Aorta (tissue), 5 donors: Measurements from ENCODE around the gene LARGE1. TPM values are rescaled to one million over a fixed set of nuclear protein-coding genes. Genes with fewer than 3 reads are reported as not detected.

Experiments
- ATAC-seq: fragments of 200-7000 bp; cut with Tn5 transposase; one replicate; pipeline ENCODE4 v1.9.1; 2022; ENCODE audit warnings: moderate library complexity; ENCODE audit not compliant: low FRiP score
- DNase-seq, 2 donors: peaks; one replicate each; pipeline ENCODE4 v3.0.0-alpha.2; 2020
- H3K27ac ChIP-seq, 2 donors: one replicate each; pipeline ENCODE4 v1.5.1; 2013; ENCODE audit warnings: low read length in 2 of 2, mild to moderate bottlenecking in 2 of 2, moderate library complexity in 2 of 2, control low read depth in 1 of 2, inconsistent platforms in 1 of 2, low read depth in 1 of 2
- H3K27me3 ChIP-seq, 2 donors: one replicate each; pipeline ENCODE4 v1.6.1; 2013; ENCODE audit warnings: control low read depth in 1 of 2, low read length in 1 of 2, mild to moderate bottlenecking in 1 of 2, moderate library complexity in 1 of 2; ENCODE audit not compliant: insufficient read depth in 2 of 2, control insufficient read depth in 1 of 2
- H3K36me3 ChIP-seq, 2 donors: one replicate each; pipeline ENCODE4 v1.6.1; 2013; ENCODE audit warnings: control low read depth in 1 of 2, low read length in 1 of 2, mild to moderate bottlenecking in 1 of 2; ENCODE audit not compliant: insufficient read depth in 2 of 2, control insufficient read depth in 1 of 2
- H3K4me1 ChIP-seq, 2 donors: one replicate each; pipeline ENCODE4 v1.6.1; 2013; ENCODE audit warnings: low read length in 2 of 2, control low read depth in 1 of 2, mild to moderate bottlenecking in 1 of 2, moderate library complexity in 1 of 2; ENCODE audit not compliant: insufficient read depth in 2 of 2, control insufficient read depth in 1 of 2
- H3K4me3 ChIP-seq, 2 donors: one replicate each; pipeline ENCODE4 v1.5.1; 2013; ENCODE audit warnings: low read length in 2 of 2, control low read depth in 1 of 2, mild to moderate bottlenecking in 1 of 2
- H3K9me3 ChIP-seq: one replicate; pipeline ENCODE4 v1.6.1; 2013; ENCODE audit warnings: mild to moderate bottlenecking, low read length; ENCODE audit not compliant: control insufficient read depth
- WGBS, 2 donors: extraction: QIAGEN DNeasy Blood & Tissue Kit; methylation state at CpG; one replicate each; pipeline ENCODE4 v1.1.7; 2013; 5-methylcytosine and 5-hydroxymethylcytosine counted together
- intact Hi-C, 2 donors: fragments of 100-400 bp; cut with DNase I; formaldehyde crosslinking; loops; one replicate each; pipeline versions ENCODE4 v1.14.2 to v1.15.0; 2022
- polyA plus RNA-seq, 2 donors: library from polyadenylated mRNA; stranded (reverse); fragments of 200-250 nt; gene quantifications; one replicate each; pipeline ENCODE4 v1.2.3, GENCODE V29; 2013
- total RNA-seq, 2 donors: library from RNA; stranded (reverse); fragmentation: NEBNext Ultra II Directional; extraction: Animal tissue kit (Norgen Biotek cat#: 25700); gene quantifications; one replicate each; pipeline ENCODE4 v1.2.1, GENCODE V29; 2021
- donor health status: healthy with polysubstance abuse.
- donor health status: Bipolar disorder and iron deficiency.
- donor health status: DM: no; HTN: no; CAD: no.
- donor health status: DM: no; HTN: no; CAD: no.
- donor health status: DM: yes; HTN: yes; CAD: no.

LARGE1 gene
- total and polyA plus RNA-seq, 4 donors: 2.6 to 52.5 (median 24.0) TPM

DNA sequence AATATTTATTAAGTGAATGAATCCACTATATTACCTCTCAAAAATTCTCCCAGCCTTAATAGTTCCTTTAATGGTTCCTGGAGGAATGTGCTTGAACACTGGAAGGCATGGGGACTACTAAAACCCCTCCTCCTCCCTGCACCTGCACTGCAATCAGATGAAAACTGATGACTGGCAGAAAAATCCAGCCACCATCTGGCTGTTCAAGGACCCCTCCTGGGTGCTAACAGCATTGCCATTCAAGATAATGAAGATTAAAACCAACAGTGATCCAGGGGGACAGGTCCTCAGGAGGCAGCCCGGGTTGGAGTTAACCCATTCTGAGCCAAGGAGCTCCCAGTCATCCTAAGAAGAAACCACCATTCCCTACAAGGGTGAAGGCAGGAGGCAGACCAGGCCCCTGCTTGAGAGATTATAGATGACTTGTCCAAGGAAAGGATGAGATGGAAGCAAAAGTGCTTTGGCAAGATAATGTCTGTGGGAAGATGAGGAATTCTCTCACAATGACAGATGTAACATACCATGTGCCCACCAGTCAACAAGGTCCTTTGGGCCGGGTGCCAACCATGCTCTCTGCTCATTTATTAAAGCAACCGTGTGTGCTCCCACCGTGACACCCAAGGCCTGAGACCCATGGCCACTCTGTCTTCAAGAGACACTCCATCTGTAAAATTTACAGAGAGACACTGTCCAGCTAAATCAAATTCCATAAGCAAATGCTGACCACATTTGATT is 90.6 kb downstream of the LARGE1 start:
- Histone ChIP-seq H3K27me3 (no peaks in the 10 kb centered on the region), H3K4me1 (no peaks in the 10 kb centered on the region)

DNA sequence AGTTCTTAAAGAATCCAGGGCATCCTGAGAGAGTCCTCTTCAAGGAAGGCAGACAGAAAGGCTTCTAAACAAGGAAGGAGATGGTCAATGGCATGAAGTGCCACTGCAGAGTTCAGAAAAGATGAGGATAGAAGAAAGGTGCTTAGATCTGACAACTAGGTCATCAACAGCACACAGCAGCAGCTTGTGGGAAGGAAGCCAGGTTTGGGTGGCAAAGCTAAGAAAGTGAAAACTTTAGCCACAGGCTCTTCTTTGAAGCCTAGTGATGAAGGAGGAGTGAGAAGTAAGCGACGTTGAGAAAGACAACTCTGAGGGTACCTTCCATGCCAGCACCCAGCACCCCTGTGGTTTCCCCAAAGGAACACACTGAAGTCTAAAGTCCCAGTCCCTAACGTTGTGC is 92.0 kb downstream of the LARGE1 start:
- intact Hi-C loops: no loop called here
- Histone ChIP-seq H3K27ac (no peak overlapping the region), H3K9me3 (no peaks in the 10 kb centered on the region), H3K27me3 (no peaks in the 10 kb centered on the region), H3K36me3 (no peaks in the 10 kb centered on the region), H3K4me1 (no peaks in the 10 kb centered on the region), H3K4me3 (no peak overlapping the region)
- 87 to 89% methylated on average over 3 of the region's 3 CpGs for WGBS, 2 donors
- ATAC-seq (no peak), DNase-seq (no peak)

More for the DNA sequence above, 90.6 kb downstream of the LARGE1 start:
- WGBS, 2 donors: 48 to 60% methylated on average over 4 of the region's 4 CpGs
- Histone ChIP-seq H3K9me3 (no peaks in the 10 kb centered on the region), H3K4me3 (no peak overlapping the region), H3K36me3 (no peaks in the 10 kb centered on the region), H3K27ac (no peak overlapping the region)
- no peak for ATAC-seq
- no peak for DNase-seq
- intact Hi-C loops: no loop called here

DNA sequence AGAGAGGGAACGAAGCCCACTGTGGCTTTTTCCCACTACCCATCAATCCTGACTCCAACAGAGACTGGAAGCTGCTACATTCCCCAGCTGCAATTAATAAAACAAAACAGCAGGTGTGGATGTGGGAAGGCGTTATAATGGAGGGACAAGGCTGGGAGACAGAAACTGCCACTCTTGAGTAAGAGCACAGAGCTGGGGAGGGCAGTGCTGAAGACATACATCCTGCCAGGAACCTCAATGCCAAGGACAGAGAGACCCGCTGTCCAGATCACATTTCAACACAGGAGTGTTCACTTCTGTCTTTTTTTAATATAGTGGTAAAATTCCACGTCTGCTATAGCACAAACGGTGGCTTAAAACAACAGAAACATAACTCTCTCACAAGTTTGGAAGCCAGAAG is 94.5 kb downstream of the LARGE1 start:
- H3K36me3 ChIP-seq: no peaks in the 10 kb centered on the region
- H3K27me3 ChIP-seq: no peaks in the 10 kb centered on the region
- H3K9me3 ChIP-seq: no peaks in the 10 kb centered on the region
- no peaks in the 10 kb centered on the region for H3K4me1 ChIP-seq
- intact Hi-C loops: no loop called here
- no peak for ATAC-seq
- H3K4me3 ChIP-seq: no peak overlapping the region
- 82 to 87% methylated on average over 5 of the region's 5 CpGs for WGBS, 2 donors
- no peak overlapping the region for H3K27ac ChIP-seq
- no peak for DNase-seq

DNA sequence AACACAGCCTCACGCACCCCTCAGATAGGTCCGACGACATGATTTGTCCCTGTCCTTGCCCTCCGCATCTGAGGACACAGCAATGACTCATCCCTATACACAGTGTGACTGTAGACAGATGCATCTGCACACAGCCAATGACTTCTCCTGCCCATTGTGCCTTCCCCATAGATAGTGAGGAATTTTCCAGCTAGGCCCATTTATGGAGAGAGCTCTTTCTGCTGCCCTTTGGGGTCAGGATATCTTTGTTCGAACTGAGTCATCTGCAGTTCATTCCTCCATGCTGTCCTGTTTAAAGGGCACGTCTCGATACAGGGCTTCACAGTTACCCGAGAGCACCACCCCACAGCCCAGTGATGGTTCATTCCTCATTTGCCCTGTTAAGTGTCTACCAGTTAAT is 96.7 kb downstream of the LARGE1 start:
- H3K36me3 ChIP-seq: no peaks in the 10 kb centered on the region
- 92 to 94% methylated on average over 8 of the region's 8 CpGs for WGBS, 2 donors
- no peaks in the 10 kb centered on the region for H3K9me3 ChIP-seq
- DNase-seq: no peak
- H3K4me3 ChIP-seq: no peak overlapping the region
- intact Hi-C loops: no loop called here
- no peak overlapping the region for H3K27ac ChIP-seq
- no peaks in the 10 kb centered on the region for H3K27me3 ChIP-seq
- H3K4me1 ChIP-seq: no peaks in the 10 kb centered on the region
- no peak for ATAC-seq

DNA sequence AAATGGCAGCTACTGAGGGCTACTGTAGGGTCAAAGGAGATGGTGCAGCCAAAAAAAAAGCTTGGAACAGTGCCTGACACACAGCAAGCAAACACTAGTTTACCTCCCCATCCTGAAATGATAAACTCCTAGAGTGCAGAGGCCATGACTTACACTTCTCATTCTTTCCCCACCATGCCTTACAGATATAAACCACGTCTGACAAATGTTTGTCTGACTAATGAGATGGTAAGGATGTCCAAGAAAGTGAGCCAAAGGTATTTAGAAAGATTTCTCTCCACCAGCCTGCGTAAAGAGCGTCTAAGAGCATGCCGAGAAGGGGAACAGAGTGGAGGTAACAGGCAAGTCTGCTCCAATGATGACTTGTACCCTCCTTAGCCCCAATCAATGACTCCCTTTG is 99.0 kb downstream of the LARGE1 start:
- no peak for DNase-seq
- ATAC-seq: no peak
- Histone ChIP-seq H3K27ac (no peak overlapping the region), H3K27me3 (no peaks in the 10 kb centered on the region), H3K4me1 (no peaks in the 10 kb centered on the region), H3K4me3 (no peak overlapping the region), H3K36me3 (no peaks in the 10 kb centered on the region), H3K9me3 (no peaks in the 10 kb centered on the region)
- 90 to 93% methylated on average over 4 of the region's 4 CpGs for WGBS, 2 donors
- intact Hi-C loops: no loop called here

DNA sequence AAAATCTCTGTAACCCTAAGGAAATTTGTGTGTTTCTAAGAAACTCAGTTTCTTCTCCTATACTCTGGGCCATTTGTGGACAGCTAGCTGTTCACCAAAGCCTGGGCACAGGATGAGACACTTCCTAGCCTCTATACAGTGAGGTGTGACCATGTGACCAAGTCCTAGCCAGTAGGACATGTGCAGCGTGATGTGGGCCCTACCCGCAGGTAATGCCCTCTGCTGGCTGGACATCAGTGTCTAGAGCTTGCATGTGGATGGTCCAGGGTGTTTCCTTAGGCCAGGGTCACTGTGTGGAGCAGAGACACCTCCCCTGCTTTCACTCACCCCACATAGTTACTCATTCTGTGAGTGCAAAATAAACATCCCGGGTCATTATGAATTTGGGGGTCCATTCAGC is 100.5 kb downstream of the LARGE1 start:
- ATAC-seq: no peak
- H3K36me3 ChIP-seq: no peaks in the 10 kb centered on the region
- H3K4me1 ChIP-seq: no peaks in the 10 kb centered on the region
- H3K27ac ChIP-seq: no peak overlapping the region
- intact Hi-C loops: no loop called here
- WGBS, 2 donors: 96 to 98% methylated on average over 3 of the region's 3 CpGs
- H3K9me3 ChIP-seq: no peaks in the 10 kb centered on the region
- no peak overlapping the region for H3K4me3 ChIP-seq
- DNase-seq: no peak
- H3K27me3 ChIP-seq: no peaks in the 10 kb centered on the region

DNA sequence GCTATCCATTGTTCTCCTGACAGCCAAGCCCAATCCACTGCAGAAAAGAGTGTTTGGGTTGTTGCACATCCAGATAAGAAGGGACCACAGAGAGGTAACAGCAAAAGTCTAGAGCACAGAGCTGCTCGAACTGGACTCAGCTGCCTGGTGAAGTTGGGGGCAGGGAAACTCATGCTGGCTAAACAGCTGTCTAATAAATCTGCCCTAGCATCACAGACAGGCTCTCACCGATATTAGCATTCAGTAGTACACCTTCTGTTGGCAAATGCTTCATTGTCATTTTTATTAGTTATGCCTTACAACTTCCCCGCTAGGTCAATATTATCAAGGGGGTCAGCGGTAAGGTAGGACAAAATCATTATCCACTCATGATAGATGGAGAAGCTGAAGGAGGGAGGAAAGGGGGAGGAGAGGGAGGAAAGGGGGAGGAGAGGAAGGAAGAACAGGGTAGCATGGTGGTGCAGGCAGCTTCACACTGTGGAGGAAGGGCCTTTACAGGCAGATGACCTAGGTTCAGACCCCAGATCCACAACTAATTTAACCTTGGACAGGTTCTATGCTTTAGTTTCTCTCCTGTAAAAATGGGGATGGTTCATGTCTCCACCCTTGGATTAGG is 102.7 kb downstream of the LARGE1 start:
- WGBS, 2 donors: 62 to 78% methylated on average over 4 of the region's 4 CpGs
- no peak overlapping the region for H3K27ac ChIP-seq
- H3K9me3 ChIP-seq: no peaks in the 10 kb centered on the region
- no peaks in the 10 kb centered on the region for H3K36me3 ChIP-seq
- H3K4me1 ChIP-seq: no peaks in the 10 kb centered on the region
- ATAC-seq: no peak
- no peak overlapping the region for H3K4me3 ChIP-seq
- intact Hi-C loops: no loop called here
- no peak for DNase-seq
- H3K27me3 ChIP-seq: no peaks in the 10 kb centered on the region

DNA sequence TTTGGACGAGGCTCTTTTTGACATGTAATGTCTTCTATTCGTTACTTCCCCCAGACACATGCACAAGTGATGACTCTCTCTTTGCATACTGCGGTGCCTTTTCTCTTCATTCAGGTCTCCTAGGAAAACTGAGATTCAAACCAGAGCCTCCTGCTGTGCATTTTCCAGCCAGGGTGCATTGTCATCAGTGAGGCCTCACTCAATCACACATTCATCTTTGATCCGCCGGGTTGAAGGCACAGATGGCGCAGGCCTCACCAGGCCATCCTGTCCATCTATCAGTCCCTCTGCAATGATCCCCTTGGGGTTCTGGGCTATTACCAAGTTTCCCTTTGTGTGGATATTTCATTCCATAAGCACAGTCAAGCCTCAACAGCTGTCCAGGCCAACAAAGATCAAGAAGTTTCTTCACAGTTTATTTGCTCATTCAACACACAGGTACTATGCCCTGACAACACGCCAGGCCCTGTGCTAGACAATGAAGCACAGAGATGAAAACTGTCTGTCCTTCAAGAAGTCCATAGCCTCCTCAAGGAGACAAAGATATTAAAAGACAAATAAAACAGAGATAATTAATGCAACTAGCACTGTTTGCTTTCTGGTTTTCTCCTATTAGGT is 107.8 kb downstream of the LARGE1 start:
- Histone ChIP-seq H3K4me1 (peaks cover 0 to 2% of the 10 kb centered on the region in 2 donors), H3K27ac (no peak overlapping the region), H3K4me3 (no peak overlapping the region), H3K9me3 (no peaks in the 10 kb centered on the region), H3K27me3 (no peaks in the 10 kb centered on the region), H3K36me3 (no peaks in the 10 kb centered on the region)
- WGBS, 2 donors: 85 to 93% methylated on average over 7 of the region's 7 CpGs
- intact Hi-C loops: no loop called here
- no peak for ATAC-seq
- DNase-seq: no peak

DNA sequence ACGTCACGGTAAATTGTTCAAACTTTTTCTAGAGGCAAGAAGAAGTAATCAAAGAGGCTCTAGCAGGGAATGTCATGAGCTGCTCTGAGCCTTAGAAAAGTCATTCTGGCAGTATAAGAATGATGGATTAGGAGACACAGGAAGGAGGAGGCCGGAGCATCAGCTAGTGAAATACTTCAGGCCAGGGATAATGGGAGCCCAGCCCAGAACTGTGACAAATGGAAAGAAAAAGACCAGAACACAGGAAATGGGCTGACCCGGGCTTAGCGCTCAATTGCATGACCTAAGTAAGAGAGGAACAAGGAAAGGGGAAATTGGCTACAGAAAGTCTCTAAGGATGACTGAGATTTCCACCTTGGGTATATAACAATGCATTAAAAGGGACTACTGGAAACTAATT is 108.6 kb downstream of the LARGE1 start:
- no peaks in the 10 kb centered on the region for H3K27me3 ChIP-seq
- DNase-seq (peak in 1 of 2 donors; percentile 77), ATAC-seq (peak; percentile 79)
- peaks cover 0 to 2% of the 10 kb centered on the region in 2 donors for H3K4me1 ChIP-seq
- H3K4me3 ChIP-seq: no peak overlapping the region
- H3K27ac ChIP-seq: no peak overlapping the region
- H3K9me3 ChIP-seq: no peaks in the 10 kb centered on the region
- intact Hi-C loops: no loop called here
- no peaks in the 10 kb centered on the region for H3K36me3 ChIP-seq
- 13 to 25% methylated on average over 5 of the region's 5 CpGs for WGBS, 2 donors
